ENCODE results near the gene SEC63.
"Not testable (repeated sequence)": the region's sequence is repeated elsewhere in the genome, so short reads cannot be mapped to it uniquely, and the experiment has no call there.

The SEC63 gene, protein sequence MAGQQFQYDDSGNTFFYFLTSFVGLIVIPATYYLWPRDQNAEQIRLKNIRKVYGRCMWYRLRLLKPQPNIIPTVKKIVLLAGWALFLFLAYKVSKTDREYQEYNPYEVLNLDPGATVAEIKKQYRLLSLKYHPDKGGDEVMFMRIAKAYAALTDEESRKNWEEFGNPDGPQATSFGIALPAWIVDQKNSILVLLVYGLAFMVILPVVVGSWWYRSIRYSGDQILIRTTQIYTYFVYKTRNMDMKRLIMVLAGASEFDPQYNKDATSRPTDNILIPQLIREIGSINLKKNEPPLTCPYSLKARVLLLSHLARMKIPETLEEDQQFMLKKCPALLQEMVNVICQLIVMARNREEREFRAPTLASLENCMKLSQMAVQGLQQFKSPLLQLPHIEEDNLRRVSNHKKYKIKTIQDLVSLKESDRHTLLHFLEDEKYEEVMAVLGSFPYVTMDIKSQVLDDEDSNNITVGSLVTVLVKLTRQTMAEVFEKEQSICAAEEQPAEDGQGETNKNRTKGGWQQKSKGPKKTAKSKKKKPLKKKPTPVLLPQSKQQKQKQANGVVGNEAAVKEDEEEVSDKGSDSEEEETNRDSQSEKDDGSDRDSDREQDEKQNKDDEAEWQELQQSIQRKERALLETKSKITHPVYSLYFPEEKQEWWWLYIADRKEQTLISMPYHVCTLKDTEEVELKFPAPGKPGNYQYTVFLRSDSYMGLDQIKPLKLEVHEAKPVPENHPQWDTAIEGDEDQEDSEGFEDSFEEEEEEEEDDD

DNA sequence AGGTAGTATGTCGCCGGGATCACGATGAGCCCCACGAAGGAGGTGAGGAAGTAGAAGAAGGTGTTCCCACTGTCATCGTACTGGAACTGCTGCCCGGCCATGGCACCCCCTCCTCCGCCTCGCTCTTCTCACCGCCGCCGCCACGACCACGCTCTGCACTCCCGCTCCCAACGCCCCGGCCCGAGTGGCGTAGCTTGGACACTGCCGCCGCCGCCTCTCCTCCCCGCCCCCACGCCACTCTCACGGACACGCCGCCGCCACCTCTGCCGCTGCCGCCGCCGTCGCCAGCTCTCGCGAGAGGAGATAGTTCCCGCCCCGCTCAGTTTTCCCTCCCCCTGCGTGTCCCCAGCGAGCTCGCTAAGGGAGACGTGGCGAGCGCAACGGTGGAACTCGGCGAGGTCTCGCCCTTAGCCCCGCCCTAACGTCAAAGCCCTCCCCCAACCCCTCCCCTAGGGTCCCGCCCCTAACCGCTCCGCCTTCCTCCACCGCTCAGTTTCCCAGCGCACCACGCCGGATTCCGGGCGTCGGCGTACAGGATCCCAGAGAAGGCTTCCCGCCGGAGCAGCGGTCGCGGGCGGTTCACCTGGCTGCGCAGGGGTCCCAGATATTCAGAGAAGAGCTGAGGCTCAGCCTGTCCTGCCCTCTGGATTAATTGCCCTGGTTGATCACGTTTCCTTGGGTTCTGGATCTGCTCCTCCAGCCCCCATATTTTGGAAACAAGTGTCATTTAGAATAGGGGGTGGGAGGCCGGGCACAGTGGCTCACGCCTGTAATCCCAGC is at the start of gene SEC63:
TSS of gene SEC63 (minus strand) at position 300 of the 780 bp plus-strand sequence. CDS start at position 101, 199 bp downstream.
- DNase-seq (ENCODE audit: low read depth): peak; percentile 91

DNA sequence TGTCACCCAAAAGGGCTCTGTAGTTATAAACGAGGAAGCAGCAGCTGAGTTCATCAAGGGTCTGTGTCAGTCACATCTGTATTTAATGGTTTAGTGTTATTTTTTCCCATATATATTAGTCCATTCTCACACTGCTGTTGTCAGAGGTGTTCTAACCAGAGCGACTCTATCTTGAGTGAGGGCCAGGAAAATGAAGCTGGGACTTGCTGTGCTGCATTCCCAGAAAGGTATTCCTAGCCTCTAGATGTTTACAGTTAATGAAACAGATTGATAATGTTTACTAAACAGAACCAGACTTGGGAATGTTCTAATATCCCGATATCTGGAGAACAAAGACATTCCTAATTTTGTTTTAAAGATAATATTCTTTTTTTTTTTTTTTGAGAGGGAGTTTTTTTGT is 48.0 kb upstream of the SEC63 start:
- DNase-seq (ENCODE audit: low read depth): no peak

DNA sequence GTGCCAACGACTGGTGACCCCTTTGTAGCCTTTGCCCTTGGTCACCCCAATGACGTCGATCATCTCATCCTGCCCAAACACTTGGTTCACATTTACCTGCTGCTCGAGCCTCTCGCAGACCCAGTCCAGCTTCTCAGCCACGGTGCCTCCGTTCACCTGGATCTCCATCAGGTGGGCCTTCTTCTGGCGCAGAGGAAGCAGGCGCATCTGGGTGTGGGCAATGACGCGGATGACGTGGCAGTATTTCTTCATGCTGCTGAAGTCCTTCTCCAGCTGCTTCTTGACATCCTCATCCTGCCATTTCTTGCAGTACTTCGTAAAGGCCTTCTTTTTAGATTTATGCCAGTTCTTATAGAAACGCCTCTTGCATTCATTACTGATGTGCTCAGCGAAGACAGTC is 46.9 kb upstream of the SEC63 start:
- no peak for DNase-seq (ENCODE audit: low read depth)

DNA sequence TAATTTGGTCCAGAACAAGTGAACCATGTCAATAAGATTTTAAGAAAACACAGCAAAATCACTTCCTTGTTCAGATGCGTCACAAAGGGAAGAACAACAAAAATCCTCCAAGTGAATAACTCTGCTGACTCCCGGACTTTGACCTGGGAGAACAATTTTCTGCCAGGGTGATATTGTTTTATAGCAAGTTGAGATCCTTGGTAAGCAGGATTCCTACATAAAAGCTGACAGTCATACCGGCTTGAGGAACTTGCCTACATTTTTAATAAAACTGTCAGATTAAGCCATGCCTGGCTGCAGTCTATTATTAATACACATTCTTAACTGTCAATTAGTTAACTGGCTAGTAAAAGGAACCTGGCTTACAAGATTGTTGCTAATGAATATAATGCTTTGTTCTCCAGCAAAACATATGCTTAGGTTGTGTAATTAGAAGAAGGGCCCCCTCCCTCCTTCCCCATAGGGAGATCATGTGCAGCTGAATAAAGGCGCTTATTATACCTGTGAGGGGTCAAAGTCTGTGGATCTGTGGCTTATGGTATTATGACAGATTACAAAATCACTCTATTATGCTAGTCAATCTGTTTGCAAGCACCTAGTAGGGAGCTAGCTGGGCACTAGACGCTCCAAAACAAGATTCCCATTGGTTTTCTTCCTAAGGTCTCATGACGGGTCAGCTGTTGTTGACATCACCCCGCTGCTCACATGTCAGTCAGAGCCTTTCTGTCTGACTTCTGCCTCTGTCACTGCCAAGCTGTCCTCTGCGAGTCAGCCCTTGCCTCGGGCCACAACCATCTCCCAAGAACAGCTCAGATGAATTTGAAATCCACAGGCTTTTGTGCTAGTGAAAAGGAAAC is 44.6 kb upstream of the SEC63 start:
- DNase-seq (ENCODE audit: low read depth): no peak

DNA sequence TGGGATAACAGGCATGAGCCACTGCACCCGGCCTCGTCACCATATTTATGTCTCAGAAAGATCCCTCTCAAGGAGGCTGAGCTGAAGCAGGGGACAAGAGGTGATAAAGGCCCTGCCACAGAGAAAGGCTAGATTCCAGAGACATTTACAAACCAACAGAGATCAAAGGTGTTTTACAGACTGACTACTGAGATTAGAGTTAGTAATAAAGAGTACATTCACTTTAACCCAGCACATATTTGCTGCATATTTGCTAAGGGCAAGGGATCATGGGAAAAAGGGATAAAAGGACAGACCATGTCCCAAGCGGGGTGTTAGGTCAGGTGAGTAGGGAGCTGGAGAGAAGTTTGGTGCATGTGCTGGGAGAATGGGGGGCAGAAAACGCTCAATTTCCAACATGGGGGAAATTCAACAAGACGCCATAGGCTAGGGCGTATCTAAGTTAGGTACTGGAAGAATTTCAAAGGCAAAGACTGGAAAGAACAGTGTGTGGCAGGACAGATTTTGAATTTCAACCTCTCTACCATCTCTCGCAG is 43.8 kb upstream of the SEC63 start:
- no peak for DNase-seq (ENCODE audit: low read depth)

DNA sequence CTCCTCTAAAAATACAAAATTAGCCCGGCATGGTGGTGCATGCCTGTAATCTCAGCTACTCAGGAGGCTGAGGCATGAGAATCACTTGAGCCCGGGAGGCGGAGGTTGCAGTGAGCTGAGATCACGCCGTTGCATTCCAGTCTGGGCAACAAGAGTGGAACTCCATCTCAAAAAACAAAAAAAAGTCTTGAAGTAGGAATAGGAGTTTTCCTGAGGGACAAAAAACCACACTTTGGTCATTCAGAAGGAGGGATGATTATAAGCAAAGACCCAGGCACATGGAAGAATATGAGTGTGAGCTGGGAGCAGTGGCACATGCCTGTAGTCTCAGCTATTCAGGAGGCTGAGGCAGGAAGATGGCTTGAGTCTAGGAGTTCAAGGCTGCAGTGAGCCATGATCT is 42.3 kb upstream of the SEC63 start:
- not testable (repeated sequence) for DNase-seq (ENCODE audit: low read depth)

DNA sequence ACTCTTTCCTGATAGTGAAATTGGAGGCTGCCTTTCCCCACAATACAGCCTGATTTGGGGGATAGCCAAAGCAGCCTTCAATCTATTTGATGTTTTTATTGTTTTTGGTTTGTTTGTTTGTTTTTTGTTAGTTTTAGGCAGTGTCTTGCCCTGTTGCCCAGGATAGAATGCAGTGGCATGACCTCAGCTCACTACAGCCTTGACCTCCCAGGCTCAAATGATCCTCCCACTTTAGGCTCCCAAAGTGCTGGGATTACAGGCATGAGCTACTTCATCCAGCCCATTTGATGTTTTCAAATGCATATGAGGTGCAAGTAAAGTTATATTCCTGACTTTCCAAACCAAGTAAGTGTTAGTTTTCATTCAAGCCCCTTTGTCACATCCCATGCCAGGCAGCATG is 41.3 kb upstream of the SEC63 start:
- no peak for DNase-seq (ENCODE audit: low read depth)

DNA sequence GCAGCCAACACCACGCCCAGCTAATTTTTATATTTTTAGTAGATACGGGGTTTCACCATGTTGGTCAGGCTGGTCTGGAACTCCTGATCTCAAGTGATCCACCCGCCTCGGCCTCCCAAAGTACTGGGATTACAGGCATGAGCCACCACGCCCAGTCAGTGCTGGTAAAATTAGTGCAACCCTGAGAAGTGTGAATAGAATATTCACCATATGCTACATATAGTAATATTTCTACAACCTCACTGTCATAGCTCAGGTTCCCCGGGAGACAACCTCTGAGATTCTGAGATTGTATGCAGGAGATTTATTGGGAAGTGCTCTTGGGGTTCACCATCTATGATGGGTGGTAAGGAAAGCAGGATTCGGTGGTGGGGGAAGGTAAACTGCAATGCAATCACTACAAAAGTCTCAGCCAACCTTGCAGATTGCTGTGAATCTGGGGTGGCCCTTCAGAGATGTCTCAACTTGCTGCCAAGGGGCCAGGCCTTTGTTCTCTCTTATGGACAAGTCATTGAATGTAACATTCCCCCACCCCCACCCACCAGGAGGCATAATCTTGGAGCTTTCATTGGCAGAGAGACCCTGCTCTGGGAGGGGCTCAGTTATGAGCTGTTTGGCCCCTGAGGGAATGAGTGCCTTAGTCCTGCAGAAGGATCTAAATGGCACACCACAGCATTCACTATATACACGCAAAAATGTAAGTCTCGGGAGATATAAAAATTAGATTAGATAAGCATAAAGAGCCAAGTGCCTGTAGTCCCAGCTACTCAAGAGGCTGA is 34.0 kb upstream of the SEC63 start:
- no peak for DNase-seq (ENCODE audit: low read depth)

DNA sequence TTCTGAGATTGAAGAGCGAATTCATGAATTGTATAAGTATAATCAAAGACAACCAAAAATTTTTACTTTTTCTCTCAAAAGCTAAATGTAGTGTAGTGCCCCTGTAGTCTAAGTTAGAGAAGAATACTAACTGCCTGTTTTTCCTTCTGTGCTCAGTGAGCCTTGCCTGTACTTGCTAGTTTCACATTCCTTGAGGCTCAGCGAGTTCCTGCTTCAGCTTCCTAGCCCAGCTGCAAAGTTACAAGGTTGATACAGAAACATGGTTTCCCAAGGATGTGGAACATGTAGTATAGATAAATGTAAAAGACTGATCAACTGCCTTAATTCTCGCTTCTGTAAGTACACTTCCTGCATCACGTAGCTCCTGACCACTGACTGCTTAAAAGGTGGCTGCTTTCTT is 33.1 kb upstream of the SEC63 start:
- DNase-seq (ENCODE audit: low read depth): no peak

DNA sequence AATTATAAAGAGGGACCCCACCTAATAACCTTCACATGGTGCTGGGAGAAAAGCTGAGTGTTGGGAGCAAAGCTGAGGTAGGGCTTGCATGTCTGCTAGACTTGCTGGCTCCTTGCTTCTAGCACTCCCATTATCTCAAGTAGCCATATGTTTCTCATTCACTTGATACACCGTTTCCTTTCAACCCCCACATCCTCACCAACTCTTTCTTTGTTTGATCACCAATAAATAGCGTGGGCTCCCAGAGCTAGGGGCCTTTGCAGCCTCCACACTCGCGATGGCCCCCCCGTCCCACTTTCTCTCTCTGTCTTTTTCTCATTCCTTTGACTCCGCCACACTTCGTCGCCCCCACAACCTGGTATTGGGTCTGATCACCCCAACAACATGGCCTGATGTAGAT is 32.6 kb upstream of the SEC63 start:
- DNase-seq (ENCODE audit: low read depth): not testable (repeated sequence)

DNA sequence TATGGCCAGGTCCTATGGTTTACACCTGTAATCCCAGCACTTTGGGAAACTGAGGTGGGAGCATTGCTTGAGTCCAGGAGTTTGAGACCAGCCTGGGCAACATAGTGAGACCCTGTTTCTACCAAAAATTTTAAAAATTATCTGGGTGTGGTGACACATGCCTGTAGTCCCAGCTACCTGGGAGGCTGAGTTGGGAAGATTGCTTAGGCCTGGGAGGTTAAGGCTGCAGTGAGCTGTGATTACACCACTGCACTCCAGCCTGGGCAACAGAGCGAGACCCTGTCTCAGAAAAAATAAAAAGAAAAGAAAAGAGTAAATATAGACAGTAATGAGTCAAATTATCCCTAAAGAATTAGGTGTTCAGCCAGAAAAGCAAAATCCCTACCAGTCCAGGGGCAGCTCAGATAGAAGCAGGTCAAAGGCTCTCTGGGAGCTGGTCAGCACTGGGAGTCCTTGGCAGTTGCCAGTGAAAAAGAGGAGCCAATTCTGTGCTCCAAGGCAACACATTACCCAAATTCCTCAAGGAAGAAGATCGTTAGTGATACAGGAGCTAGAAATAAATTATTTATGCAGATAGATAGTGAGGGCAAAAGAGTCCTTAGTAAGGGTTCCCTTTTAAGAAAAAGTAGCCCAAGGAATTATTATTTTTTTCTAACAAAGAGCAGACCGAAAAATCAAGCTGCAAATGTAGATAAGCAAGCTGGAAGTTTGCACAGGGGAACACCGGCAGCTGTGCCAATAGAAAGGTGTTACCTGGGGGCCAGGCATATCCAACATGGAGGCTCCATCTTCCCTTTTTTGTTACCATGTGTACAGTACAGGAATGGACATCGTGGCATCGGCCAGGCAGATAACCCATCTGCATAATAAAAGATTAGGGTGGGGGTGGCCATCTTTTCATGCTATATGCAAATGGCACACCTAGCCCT is 31.4 kb upstream of the SEC63 start:
- no peak for DNase-seq (ENCODE audit: low read depth)

DNA sequence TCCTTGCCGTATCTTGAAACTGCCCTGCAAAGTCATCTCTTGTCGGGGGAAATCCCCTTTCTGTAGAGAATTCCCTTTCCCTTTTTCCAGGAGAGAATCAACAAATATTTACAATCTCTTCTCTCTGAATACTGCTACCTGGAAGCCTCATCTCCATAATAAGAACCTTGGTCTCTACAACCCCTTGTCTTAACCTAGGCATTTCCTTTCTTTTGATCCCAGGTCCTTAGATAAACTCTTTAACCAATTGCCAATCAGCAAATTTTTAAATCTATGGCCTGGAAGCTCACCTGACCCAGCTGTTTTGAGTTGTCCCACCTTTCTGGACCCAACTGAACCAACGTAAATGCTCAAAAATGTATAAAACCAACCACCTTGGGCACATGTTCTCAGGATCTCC is 30.6 kb upstream of the SEC63 start:
- DNase-seq (ENCODE audit: low read depth): no peak

DNA sequence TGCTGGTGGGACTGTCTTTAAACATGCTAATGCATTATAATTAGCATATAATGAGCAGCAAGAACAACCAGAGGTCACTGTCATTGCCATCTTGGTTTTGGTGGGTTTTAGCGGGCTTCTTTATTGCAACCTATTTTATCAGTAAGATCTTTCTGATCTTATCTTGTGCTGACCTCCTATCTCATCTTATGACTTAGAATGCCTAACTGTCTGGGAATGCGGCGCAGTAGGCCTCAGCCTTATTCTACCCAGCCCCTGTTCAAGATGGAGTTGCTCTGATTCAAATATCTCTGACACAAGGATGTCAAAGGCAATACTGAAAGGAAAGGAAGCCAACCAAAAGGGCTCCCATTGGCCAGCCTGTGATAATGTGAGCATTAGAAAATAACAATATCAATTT is 29.8 kb upstream of the SEC63 start:
- DNase-seq (ENCODE audit: low read depth): no peak

DNA sequence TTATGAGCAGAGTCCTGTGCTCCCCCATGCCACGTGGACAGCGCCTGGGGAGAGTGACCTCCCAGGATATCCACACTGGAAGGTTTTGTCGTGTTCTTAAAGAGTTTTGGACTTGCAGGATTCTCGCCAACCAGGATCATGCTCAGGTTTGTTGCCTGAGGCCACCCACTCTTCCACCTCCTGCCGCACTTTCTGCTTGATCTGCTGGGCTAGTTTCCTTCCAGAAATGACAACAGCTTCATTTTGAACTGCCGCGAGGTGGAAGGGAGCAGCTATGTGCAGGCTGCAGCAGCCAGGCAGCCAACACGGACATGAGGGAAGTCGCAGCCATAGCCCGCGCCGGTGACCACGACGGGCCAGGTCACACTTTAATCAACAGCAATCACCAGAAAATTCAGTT is 27.7 kb upstream of the SEC63 start:
- no peak for DNase-seq (ENCODE audit: low read depth)

DNA sequence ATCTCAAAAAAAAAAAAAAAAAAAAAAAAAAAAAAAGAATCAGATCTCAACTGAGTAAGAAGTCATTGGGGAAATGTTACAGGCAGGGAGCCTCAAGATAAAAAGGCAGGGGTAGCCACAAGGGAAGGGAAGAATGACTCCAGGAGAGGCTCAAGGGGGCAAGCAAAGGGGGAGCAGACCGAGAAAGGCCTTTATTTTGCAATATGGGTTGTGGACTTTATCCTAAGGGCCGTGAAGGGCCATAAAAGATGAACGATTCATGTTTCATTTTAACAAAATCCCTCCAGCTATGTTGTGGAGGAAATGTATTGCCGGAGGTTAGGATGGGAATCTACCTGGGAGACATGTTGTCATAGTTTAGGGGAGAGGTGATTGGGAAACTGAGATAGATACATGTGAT is 25.8 kb upstream of the SEC63 start:
- no peak for DNase-seq (ENCODE audit: low read depth)

DNA sequence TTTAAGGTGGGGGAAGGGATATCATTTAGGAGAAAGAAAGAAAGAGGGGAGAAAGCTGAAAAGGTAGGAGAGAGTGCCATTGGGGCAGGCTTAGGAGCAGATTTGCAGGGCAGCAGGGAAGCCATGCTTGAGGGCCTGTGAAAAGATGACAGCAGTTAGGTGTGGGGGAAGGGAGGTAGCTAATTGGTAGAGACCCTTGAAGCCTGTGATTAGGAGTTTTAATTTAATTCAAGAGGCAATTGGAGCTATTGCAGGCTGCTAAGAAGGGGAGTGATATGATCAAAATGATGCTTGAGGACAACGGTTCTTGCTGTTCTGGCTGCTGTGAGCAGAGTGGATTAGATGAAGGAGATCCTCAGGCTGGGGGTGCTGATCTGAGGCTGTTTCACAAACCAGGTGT is 24.5 kb upstream of the SEC63 start:
- no peak for DNase-seq (ENCODE audit: low read depth)

DNA sequence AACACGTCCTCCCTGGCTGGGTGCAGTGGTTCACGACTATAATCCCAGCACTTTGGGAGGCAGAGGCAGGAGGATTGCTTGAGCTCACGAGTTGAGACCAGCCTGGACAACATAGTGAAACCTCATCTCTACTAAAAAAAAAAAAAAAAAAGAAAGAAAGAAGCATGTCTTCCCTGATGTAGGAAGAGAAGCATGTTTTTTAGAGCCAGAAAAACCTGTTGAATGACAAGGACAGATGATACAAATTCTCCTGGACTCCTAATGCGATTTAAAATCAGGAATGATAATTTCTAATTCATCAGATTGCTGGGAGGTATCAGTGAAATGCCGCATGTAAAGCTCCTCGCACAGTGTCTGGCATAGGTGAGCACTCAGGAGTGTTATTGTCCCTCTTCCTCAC is 23.7 kb upstream of the SEC63 start:
- DNase-seq (ENCODE audit: low read depth): no peak

DNA sequence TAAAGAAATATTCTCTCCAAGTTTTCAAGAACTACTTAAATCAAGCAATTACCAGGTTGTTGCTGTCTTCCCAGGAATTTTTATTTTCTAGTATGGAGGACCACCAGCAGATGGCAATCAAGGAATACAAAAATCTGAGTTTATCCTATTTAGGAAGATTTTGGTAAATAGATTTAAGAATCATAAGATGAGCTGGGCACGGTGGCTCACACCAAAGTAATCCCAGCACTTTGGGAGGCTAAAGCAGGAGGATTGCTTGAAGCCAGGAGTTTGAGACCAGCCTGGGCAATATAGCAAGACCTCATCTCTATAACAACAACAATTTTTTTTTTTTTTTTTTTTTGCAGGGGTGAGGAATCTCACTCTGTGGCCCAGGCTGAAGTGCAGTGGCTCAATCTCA is 19.3 kb upstream of the SEC63 start:
- DNase-seq (ENCODE audit: low read depth): peak; percentile 22

DNA sequence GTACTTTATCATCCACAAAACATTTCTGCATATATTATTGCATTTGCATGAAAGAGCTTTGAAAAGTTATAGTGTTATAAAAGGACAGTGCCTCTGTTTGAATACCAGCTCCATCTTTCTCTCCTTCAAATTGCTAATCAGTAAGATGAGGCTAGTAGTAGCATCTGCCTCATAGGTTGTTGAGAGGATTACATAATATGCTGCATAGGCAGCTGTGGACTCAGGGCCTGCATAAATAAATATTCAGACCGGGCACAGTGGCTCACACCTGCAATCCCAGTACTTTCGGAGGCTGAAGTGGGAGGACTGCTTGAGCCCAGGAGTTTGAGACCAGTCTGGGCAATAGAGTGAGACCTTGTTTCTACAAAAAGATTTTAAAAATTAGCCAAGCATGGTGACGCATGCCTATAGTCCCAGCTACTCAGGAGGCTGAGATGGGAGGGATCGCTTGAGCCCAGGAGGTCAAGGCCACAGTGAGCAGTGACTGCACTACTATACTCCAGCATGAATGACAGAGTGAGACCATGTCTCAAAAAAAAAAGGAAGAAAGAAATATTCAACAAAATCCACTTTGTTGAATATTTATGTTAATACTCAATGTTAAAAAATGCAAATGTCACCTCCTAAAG is 18.3 kb upstream of the SEC63 start:
- DNase-seq (ENCODE audit: low read depth): no peak
